ENCODE data around the gene PLEKHJ1.

PLEKHJ1 gene

DNA sequence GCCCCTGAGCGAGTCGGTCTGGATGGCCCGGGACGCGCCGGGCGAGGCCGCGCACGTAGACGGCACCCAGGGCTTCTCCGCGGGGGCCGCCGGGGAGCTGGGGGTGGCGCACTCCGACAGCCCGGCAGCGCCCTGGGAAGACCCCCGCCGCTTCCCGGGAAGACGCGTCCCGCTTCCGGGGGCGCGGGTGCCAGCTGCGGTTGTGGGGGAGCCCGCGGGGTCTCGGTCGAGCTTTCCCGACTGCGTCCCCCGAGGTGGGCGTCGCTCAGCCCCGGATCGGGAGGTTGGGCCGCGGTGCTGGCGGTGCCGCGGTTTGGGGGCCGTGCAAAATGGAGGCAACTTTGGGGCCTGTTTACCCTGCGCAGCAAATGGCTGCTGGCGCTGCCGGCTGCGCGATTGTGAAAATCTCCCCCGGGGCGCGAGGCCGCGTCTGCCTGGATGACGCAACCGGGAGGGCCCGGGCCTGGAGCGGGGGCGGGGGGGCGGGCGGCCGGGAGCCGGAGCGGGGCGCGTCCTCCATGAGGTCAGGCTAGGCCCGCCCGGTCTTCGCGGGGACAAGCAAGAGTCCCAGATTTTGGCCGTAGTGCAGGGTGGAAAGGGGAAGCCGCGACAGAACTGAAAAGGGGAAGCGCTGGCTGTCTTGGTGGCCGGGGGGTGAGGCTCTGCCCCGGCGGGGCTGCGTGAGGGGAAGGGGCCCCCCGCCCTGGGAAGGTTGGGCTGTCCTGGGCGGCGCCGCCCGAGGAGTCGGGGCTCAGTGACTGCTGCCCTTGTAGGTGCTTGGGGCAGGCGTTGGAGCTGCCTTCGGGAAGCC is 34.5 kb upstream of the PLEKHJ1 start:
- peak; percentile 66 for DNase-seq (ENCODE audit: low read depth)
- H3K4me3 ChIP-seq (ENCODE audit: low read depth, low read length), result peak overlapping the region; percentile 84

- DNase-seq (ENCODE audit: low read depth), result no peak
- peak overlapping the region; percentile 84 for H3K4me3 ChIP-seq (ENCODE audit: low read depth, low read length)
These were observed 34.0 kb upstream of the PLEKHJ1 start for GRCh38 chr19:2270157-2270422.

- H3K4me3 ChIP-seq (ENCODE audit: low read depth, low read length), result peak overlapping the region; percentile 84
- peak; percentile 82 for DNase-seq (ENCODE audit: low read depth)
These were observed 33.4 kb upstream of the PLEKHJ1 start for GRCh38 chr19:2269244-2270156.

DNA sequence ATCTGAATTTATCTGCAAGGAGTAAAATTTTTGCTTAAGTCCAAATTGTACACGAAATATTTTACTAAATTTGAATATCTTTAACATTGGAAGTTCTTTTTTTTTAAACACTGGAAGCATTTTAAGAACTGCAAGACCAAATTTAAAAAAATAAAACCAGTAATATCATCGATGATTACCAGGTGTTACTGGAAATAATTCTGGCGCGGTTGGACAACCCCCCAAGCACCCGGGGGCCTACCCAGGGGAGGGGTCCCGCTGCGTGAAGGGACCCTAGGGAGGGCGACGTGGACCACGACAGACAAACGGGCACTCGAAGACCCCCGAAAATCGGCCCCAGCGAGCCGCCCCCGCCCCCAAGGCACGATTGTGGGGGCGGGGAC is 32.7 kb upstream of the PLEKHJ1 start:
- DNase-seq (ENCODE audit: low read depth), result no peak
- peak overlapping the region; percentile 84 for H3K4me3 ChIP-seq (ENCODE audit: low read depth, low read length)

- no peak for DNase-seq (ENCODE audit: low read depth)
- peak overlapping the region; percentile 84 for H3K4me3 ChIP-seq (ENCODE audit: low read depth, low read length)
These were observed 32.3 kb upstream of the PLEKHJ1 start for GRCh38 chr19:2268480-2268830.

DNA sequence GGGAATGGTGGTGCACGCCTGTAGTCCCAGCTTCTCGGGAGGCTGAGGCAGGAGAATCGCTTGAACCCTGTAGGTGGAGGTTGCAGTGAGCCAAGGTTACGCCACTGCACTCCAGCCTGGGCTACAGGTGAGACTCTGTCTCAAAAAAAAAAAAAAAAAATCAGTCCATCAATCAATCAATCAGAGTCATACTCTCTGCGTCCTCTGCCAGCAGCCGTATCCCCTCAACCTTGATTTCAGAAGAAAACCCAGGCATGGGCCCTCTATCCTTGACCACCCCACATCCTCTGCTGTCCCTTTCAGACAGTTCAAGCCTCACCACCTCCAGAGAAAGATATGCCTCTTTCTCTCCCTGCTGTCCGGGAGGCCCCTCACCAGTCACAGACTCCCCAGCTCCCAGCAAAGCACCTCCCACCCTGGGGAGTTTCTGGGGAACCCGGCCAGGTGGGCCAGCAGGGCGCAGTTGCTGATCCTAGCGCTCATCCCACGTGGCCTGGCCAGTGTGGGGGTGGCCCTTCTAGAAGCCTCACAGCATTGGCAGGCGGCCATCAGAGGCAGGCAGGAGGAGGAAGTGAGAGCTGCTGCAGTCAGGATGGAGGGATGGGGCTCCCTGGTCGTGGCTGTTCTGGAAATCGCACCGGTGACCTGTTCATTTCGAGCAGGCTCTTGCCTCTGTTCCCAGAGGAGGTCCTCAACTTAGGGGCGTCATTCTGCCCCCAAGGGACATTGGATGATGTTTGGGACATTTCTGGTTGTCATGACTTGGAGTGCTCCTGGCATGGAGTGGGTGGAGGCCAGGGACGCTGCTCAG is 30.3 kb upstream of the PLEKHJ1 start:
- no peak overlapping the region for H3K4me3 ChIP-seq (ENCODE audit: low read depth, low read length)
- DNase-seq (ENCODE audit: low read depth), result no peak

- H3K4me3 ChIP-seq (ENCODE audit: low read depth, low read length), result no peak overlapping the region
- no peak for DNase-seq (ENCODE audit: low read depth)
These were observed 25.5 kb upstream of the PLEKHJ1 start for GRCh38 chr19:2261438-2262172.

DNA sequence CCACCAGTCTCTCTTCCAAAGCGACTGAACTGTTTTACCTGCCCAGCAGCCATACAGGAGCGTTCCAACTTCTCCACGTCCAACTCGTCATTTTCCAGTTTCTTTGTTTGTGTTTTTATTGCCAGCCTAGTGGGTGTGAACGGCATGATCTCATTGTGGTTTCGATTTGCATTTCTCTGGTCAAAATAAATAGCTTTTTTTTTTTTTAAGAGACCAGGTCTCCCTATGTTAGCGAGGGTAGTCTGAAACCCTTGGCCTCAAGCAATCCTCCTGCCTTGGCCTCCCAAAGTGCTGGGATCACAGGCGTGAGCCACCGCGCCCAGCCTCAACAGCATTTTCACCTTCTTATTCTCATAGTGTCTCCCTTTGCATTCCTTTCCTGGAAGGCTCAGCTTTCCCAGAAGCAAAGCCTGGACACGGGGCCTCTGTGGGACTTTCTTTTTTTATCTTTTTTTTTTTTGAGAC is 24.2 kb upstream of the PLEKHJ1 start:
- no peak for DNase-seq (ENCODE audit: low read depth)
- H3K4me3 ChIP-seq (ENCODE audit: low read depth, low read length), result no peak overlapping the region

DNA sequence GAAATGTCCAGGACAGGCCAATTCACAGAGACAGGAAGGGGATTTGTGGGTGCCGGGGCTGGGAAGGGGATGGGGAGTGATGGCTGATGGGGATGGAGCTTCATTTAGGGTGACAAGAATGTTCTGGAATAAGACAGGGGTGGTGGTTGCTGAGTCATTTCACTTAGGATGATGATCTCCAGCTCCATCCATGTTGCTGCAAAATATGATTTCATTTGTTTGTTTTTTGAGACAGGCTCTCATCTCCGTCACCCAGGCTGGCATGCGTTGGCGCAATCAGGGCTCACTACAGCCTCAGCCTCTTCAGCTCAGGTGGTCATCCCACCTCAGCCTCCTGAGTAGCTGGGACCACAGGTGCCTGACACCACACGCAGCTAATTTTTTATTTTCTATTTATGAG is 23.2 kb upstream of the PLEKHJ1 start:
- H3K4me3 ChIP-seq (ENCODE audit: low read depth, low read length), result no peak overlapping the region
- no peak for DNase-seq (ENCODE audit: low read depth)

DNA sequence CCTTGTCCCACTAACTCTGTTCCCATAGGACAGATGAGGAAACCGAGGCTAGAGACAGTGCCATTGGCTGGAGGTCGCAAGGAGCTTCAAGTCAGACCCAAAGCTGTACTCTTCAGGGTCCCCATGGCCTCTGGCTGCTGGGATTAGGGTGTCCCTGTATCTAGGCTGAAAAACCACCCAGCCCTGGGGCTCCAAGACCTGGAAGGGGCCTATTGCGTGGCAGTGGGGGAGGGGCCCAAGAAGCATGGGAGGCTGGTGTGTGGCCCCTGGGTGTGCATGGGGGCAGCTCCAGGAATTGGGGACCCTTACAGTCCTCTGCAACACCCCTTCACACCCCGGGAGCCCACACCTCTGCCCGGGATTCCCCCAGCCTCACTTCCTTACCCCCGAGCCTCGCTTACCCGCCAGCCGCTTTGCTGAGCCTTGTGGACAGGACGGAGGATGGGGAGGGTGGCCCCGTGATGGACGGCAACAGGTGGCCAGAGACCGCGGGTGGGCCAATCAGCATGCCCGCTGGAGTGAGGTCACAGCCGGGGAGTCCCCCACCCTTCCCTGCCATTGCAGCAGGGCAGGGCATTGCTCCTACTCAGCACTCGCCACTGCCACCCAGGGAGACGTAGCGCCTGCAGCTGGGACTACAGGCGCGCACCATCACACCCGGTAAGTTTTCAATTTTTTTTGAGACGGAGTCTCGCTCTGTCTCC is 20.0 kb upstream of the PLEKHJ1 start, which contains the start of gene JSRP1:
Gene JSRP1, minus strand, starts transcription at position 436 of the 704 bp plus-strand sequence. CDS start 1,103 bp downstream, outside the sequence.
- DNase-seq (ENCODE audit: low read depth), result no peak
- peak within 1 kb of the TSS; percentile 47 for H3K4me3 ChIP-seq (ENCODE audit: low read depth, low read length)

DNA sequence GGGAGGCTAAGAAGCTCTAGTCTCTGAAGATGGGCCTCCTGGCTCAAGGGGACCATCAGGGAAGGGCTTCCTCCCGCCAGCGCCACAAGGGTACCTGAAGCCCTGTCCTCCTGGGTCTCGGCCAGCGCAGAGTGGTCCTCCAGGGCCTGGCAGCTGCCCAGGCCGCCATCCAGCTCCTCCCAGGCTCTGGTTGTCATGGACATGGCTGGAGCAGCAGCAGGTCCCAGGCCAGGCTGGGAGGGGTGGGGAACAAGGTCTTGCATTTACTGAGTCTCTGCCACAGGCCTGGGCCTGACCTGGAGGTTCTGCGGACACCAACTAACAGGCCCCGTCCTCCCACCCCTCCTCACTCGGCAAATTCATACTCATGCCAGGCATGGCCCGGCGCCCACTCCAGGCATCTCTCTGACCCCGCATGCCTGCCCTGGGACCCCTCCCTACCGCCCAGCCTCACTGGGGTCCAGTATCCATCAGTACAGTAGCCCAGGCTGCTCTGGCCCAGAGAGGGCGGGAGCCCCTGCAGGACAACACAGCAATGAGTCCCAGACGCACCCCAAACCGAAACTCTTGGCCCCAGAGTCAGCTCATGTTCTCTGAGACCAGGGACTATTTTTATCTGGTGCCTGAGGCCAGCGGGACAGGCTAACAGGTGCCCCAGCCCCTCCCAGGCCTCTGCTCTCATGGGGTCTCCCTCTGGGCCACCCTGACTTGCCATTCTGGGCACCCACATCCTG is 19.1 kb upstream of the PLEKHJ1 start:
- H3K4me3 ChIP-seq (ENCODE audit: low read depth, low read length), result peak overlapping the region; percentile 47
- no peak for DNase-seq (ENCODE audit: low read depth)

GRCh38 chr19:2254064-2254872 is 18.1 kb upstream of the PLEKHJ1 start:
- no peak for DNase-seq (ENCODE audit: low read depth)

GRCh38 chr19:2253106-2254063 is 17.3 kb upstream of the PLEKHJ1 start:
- H3K4me3 ChIP-seq (ENCODE audit: low read depth, low read length), result no peak overlapping the region
- DNase-seq (ENCODE audit: low read depth), result no peak

More at GRCh38 chr19:2254064-2254872, 18.1 kb upstream of the PLEKHJ1 start:
- H3K4me3 ChIP-seq (ENCODE audit: low read depth, low read length), result no peak overlapping the region

DNA sequence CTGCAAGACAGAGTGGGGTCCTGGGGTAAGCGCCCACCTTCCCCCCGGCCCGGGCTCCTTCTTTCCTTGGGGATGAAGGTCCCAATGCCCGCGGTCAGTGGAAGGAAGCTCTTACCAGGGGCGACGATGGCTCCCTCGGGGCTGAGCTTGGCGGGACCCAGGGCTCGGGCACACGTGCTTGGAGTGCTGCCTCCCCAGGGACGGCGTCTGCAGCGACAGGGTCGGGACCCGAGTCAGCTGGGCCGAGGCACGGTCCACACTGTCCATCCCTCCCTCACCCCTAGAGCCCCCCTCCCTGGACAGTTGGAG is 16.6 kb upstream of the PLEKHJ1 start:
- no peak for DNase-seq (ENCODE audit: low read depth)
- H3K4me3 ChIP-seq (ENCODE audit: low read depth, low read length), result no peak overlapping the region

DNA sequence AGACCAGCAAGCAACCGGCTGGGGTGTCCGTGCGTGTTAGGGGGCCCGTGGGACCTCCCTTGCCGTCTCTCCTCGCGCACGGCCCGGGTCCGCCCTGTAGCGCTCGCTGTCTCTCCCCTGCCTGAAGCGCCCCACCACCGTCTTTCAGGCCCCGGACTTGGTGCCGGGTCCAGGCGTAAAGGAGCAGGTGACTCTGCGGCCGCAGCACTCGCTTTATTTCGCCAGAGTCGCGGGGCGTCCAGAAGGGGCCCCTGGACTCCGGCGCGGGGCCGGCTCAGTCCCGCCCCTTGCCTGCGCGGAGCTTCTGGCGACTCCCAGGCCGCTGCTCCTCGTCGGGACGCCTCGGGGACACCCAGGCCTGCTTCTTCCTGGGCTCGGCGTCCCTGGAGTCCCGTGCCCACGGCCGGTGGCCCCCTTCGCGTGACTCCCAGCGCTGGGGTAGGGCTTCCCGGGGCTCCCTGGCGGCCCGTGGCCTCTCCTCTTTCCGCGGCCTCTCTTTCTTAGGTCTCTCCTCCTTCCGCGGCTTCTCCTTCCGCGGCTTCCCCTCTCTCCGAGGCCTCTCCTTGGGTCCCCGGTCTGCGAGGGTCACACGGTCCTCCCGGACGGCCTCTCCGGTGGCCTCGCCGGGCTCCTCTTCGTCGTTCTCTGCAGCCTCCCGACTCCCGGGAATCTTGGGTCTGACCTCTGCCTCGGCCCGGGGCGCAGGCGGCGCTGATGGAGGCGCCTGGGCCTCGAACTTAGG is 16.1 kb upstream of the PLEKHJ1 start:
- no peak for DNase-seq (ENCODE audit: low read depth)
- H3K4me3 ChIP-seq (ENCODE audit: low read depth, low read length), result no peak overlapping the region
